HG02588 (cell line): Measurements from ENCODE around the gene EHD2.
"Not testable (repeated sequence)": the region's sequence is repeated elsewhere in the genome, so short reads cannot be mapped to it uniquely, and the experiment has no call there.

Experiments
- ATAC-seq: cut with Tn5 transposase; IDR thresholded peaks from one replicate; pipeline ENCODE4 v1.9.1; 2021; ENCODE audit warnings: mild to moderate bottlenecking, moderate library complexity; ENCODE audit not compliant: unreplicated experiment

EHD2 gene

DNA sequence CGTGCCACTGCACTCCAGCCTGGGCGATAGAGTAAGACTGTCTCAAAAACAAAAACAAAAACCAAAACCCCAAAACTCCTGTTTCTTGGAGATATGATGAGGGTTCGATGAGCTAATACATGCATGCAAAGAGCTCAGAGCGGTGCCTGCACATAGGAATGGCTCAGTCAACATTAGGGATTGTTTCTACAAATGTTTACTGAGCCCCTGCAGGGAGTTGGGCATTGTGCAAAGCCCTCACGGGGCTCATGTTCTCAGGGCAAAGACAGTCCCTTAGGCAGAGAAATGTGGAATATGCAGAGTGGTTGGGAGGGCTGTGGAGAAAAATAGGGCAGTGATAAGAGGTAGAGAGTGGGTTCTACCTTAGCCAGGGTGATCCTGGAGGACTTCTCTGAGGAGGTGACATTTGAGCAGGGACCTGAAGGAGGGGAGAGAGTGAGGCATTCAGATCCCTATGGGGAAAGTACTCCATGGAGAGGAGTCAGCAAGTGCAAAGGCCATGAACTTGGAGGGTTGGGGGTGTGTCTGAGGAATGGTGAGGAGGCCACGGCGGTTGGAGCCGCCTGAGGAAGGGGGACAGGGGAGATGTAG, 1.5 kb upstream of the EHD2 start:
- ATAC-seq = no peak

DNA sequence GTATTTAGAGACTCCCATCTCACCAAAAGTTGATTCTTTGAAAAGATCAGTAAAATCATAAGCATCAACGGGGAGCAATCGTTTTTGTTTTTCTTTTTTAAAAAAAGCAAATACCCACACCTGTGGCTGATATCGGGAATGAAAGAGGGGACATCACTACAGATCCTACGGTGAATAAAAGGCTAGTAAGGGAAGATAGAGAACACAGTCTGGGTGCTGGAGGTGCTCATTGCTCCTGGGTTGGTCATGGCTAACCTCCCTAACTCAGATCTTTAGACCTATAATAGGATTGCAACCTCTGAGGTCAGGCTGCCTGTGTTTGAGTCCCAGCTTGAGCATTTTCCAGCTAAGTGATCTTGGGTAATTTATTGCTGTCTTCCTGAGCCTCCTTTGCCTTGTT, 1.1 kb downstream of the EHD2 start:
- no peak for ATAC-seq

DNA sequence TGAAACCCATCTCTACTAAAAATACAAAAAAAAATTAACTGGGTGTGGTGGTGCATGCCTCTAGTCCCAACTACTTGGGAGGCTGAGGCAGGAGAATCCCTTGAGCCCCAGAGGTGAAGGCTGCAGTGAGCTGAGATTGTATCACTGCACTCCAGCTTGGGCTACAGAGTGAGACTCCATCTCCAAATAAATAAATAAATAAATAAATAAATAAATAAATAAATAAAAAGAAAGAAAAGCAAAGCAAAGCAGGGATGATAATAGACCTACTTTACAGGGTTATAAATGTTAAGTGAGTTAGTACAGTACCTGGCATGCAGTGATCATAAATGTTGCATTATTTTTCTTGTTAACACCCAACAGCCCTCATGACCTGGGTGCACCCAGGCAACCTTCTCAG, 1.6 kb downstream of the EHD2 start:
- ATAC-seq = not testable (repeated sequence)

DNA sequence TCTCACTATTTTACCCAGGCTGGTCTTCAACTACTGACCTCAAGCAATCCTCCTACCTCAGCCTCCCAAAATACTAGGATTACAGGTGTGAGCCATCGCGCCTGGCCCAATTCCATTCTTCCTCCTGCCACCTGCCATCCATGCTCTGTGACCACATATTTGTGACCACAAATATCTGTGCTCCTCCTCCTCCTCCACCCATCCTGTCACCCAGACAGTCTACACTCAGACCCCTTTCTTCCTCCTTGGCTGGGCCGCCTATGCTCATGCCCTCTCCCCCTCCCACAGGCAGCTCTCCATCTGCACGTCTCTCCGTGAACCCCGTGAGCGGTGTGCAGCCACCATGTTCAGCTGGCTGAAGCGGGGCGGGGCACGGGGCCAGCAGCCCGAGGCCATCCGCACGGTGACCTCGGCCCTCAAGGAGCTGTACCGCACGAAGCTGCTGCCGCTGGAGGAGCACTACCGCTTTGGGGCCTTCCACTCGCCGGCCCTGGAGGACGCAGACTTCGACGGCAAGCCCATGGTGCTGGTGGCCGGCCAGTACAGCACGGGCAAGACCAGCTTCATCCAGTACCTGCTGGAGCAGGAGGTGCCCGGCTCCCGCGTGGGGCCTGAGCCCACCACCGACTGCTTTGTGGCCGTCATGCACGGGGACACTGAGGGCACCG, 3.2 kb downstream of the EHD2 start:
- ATAC-seq = no peak

DNA sequence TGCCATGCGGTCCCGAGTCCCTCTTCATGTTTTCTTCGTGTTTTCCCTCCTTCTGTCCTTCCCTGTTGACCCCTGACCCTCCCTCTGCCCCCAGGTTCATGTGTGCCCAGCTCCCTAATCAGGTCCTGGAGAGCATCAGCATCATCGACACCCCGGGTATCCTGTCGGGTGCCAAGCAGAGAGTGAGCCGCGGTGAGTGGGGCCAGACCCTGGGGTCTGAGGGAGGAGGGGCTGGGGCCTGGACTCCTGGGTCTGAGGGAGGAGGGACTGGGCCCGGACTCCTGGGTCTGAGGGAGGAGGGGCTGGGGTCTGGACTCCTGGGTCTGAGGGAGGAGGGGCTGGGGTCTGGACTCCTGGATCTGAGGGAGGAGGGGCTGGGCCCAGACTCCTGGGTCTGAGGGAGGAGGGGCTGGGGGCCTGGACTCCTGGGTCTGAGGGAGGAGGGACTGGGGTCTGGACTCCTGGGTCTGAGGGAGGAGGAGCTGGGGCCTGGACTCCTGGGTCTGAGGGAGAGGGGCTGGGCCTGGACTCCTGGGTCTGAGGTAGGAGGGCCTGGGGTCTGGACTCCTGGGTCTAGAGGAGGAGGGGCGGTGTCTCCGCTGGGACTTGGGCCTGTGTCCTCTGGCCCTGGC, 5.3 kb downstream of the EHD2 start:
- not testable (repeated sequence) for ATAC-seq

DNA sequence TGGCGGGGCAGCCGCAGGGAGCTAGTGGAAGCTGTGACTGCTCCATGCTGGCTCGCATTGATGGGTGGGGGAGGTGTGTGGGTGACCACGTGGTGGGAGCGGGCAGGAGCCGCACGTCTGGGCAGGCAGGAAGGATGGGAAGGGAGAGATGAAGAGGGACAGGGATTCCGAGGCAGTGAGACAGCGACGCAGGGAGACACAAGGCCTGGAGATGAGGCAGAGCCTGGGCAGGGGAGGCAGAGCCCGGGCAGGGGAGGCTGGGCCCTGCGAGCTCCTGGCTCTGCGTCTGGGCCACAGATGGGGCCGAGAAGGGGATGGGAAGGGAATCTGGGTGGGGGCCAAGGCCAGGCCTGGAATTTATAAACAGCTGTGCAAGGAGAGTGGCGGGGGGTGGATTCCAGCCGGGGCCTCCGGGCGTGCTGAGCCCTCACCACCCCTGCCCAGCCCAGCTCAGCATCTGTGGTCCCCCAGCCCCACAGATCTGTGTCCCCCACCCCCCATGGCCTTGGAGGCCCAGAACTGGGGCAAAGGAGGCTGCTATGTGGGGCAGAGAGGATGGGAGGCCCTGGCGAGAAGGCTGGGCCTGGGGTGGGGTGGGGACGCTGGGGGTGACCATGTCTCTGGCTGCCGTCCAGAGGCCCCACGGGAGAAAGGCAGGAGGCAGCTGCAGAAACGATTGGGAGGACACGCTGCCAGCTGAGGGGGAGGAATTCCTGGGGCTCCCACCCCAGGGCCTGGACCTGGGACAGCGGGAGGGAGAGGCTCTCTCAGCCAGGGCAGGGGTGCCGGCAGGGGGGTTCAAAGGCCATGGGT, 6.0 kb downstream of the EHD2 start:
- no peak for ATAC-seq

DNA sequence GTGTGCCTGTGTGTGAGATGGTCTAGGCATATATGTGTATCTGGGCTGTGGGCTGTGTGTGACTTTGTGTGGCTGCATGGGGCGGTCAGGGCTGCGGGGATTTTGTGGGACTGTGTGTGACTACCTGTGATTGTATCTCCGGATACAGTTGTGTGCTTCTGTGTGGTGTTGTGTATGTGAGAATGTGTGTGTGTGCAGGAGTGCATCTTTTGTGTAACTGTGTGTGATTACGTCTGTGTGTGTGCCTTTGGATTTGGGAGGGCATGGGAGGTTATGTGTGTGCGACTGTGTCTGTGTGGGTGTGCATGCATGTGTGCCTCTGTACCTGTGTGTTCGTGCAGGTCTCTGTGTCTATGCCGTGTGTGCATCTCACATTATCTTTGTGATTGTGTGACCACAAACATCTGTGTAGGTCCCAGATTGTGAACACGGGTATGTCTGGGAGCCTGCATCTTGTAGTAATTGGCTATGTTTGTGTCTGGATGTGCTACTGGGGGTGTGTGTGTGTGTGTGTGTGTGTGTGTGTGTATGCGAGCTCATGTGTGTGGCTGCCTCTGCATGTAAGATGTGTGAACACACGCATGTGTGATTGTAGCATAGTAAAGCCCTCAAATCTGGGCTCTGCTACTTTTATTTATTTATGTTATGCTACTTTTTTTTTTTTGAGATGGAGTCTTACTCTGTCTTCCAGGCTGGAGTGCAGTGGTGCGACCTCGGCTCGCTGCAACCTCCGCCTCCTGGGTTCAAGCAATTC, 7.6 kb downstream of the EHD2 start:
- no peak for ATAC-seq

DNA sequence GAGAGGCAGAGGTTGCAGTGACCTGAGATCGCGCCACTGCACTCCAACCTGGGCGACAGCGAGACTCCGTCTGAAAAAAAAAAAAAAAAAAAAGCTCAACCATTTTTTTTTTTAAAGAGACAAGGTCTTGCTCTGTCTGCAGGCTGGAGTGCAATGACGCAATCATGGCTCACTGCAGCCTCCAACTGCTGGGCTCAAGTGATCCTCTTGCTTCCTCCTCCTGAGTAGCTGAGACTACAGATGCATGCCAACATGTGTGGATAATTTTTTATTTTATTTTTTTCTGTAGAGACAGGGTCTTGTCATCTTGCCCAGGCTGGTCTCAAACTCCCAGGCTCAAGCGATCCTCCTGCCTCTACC, 10.3 kb downstream of the EHD2 start:
- ATAC-seq = no peak

DNA sequence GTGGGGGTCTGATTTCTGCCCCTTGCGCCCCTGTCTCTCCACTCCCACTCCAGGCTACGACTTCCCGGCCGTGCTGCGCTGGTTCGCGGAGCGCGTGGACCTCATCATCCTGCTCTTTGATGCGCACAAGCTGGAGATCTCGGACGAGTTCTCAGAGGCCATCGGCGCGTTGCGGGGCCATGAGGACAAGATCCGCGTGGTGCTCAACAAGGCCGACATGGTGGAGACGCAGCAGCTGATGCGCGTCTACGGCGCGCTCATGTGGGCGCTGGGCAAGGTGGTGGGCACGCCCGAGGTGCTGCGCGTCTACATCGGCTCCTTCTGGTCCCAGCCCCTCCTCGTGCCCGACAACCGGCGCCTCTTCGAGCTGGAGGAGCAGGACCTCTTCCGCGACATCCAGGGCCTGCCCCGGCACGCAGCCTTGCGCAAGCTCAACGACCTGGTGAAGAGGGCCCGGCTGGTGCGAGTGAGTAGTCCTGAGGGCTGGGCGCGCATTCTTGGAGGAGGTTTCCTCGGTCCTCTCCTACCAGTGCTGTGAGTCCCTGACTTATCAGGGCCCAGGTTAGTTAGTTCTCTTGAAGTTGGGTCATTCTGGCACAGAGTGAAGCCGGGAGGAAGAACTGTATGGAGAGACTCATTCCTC, 12.7 kb downstream of the EHD2 start:
- ATAC-seq = no peak

DNA sequence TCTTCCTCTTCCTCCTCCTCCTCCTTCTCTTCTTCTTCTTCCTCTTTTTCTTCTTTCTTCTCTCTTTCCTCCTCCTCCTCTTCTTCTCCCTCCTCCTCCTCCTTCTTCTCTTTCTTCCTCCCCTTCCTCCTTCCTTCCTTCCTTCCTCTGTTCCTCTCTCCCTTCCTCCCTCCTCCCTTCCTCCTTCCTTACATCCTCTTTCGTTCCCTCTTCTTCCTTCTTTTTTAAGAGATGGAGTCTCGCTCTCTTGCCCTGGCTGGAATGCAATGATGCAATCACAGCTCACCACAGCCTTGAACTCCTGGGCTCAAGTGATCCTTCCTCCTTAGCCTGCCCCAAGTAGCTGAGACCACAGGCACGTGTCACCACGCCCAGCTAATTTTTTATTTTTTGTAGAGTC, 13.2 kb downstream of the EHD2 start:
- ATAC-seq = no peak

DNA sequence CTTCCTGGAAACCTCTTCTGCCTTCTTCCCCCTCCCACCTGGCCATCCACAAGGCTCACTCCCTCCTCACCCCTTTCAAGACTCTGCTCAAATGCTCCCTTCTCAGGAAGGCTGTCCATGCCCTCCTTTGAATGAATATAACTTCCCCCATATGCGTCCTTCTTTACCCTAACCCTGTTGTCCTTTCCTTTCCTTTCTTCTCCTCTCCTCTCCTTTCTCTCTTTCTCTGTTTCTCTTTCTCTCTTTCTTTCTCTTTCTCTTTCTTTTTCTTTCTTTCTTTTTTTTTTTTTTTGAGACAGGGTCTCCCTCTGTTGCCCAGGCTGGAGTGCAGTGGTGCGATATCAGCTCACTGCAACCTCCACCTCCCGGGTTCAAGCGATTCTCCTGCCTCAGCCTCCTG, 15.1 kb downstream of the EHD2 start:
- not testable (repeated sequence) for ATAC-seq

DNA sequence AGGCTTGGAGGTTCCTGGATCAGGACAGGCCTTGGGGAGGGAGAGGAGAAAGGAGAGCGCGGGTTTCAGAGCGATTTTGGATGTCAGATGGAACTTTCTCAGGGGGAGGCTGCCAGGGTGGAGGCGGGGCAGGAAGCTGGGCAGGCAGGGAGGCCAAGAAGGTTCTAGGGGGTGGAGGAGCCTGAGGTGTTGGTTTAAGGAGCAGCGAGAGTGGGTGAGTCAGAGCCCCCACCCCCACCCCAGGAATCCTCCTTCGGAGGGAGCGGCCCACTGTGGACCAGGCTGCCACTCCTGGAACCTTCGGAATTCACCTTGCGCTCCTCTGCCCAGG, 16.2 kb downstream of the EHD2 start:
- ATAC-seq = no peak

DNA sequence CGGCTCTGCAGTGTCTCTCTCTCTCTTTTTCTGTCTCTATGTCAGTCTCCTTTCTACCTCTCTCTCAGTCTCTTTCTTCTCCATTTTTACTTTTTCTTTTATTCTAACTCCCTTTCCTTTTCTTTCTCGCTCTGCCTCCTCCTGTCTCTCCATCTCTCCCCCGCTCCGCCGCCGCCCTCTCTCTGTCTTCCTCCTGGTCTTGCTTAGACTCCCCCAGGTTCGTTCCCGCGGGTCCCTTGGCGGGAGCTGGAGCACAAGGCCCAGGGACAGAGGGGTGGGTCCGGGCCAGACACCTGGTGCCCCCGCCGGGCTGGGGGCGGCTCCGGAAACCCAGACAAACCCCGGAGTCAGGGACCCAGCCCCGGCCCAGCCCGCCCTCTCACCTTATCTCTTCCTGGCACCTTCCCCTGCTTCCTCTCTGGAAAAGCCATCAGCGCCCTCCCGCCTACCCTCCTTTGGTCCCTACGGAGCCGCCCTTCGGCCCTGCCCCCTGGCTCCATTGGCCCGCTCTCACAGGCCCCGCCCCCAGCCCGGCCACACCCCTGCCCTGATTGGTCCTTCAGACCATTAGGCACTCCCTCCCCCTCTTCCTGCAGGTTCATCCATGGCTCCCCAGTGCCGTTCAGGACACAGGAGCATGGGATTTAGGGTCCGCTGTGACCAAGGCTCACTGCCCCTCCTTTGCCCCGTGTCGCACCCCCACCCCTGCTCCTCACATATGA, 16.7 kb downstream of the EHD2 start:
- ATAC-seq = no peak

DNA sequence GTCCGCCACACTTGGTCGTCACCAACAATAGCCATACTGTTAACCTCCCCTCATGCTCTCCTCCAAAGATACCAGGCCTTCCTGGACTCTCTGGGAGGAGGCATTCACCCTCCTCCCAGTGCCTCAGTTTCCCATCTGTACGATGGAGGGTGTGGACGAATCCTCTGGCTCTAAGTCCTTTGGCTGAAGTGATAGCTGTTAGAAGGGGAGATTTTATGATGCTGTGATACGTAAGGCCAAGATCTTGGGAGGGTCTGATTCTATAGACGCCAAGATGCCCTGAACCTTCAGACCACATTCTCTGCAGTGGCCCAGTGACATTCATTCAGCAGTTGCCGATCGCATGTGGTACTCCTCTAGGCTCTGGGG, 17.3 kb downstream of the EHD2 start:
- ATAC-seq = no peak

DNA sequence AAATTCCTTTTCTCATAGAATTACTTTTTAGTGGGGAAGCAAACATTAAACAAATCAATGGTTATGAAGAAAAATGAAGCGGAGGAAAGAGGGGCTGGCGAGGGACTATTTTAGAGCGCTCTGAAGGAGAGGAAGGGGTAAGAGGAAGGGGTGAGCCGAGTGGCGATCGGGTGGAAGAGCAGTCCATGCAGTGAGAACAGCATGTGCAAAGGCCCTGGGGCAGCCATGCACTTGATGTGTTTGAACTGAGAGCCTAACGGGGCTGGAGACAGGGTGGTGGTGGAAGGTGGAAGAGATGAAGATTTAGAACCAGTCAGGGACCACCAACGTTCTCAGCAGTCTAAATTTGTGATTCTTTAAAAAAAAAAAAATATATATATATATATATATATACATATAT, 17.7 kb downstream of the EHD2 start:
- no peak for ATAC-seq

DNA sequence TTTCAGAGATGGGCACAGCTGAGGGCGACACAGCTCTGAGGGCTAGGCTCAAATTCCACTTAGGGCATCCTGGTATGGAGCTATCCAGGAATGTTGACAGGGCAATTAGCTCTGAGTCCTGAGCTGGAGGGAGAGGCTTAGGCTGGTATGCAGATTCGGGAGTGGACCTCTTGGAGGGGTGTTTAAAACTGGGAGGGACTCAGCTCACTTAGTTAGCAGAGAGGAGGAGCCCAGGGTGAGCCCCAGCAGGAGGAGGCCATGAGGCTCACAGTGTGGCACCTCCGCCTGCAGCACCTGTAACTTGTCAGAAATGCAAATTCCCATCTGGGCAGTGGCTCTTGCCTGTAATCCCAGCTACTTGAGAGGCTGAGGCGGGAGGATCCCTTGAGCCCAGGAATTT, 21.9 kb downstream of the EHD2 start:
- no peak for ATAC-seq

DNA sequence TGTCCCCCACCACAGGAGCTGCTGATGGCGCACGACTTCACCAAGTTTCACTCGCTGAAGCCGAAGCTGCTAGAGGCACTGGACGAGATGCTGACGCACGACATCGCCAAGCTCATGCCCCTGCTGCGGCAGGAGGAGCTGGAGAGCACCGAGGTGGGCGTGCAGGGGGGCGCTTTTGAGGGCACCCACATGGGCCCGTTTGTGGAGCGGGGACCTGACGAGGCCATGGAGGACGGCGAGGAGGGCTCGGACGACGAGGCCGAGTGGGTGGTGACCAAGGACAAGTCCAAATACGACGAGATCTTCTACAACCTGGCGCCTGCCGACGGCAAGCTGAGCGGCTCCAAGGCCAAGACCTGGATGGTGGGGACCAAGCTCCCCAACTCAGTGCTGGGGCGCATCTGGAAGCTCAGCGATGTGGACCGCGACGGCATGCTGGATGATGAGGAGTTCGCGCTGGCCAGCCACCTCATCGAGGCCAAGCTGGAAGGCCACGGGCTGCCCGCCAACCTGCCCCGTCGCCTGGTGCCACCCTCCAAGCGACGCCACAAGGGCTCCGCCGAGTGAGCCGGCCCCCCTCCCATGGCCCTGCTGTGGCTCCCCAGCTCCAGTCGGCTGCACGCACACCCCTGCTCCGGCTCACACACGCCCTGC, 27.8 kb downstream of the EHD2 start:
- no peak for ATAC-seq

DNA sequence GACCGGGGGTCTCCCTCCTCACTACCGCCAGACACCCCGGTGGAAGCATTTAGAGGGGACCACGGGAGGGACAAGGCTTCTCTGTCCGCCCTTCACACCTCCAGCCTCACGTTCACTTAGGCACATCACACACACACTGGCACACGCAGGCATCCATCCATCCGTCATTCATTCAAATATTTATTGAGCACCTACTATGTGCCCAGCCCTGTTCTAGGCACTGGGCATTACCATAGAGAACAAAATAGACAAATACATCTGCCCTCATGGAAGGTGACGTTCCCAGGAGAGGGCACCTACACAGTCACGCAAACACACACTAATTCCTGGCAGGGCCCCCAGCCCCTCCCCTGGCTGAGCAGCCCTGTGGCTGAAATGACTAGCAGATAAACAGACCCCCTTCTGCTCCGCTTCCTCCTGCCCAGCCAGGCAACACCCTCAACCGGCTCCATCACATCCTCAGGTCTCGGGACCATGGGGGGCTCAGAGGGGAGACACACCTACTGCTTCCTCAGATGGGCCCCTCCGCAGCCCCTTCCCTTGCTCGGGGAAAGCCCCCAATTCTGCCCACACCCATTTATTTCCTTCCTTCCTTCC, 28.4 kb downstream of the EHD2 start:
- no peak for ATAC-seq

DNA sequence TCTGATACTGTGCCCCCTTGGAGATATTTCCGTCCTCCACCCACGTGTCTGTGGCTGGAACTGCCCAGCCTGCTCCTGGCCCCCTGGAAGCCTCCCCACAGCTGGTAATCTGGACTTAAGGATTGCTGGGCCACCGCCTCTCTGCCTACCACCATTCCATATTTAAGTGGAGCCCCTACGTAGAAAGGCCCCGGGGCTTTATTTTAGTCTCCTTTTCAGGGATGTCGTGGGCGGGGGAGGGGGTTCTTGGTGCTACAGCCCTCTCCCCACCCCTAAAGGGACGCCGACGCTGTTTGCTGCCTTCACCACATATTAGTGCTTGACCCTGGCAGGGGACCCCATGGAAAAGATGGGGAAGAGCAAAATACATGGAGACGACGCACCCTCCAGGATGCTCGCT, 29.4 kb downstream of the EHD2 start:
- no peak for ATAC-seq
